Endothelial cell of umbilical vein (primary cell): ENCODE data around the gene MUC13. TPM values are rescaled to one million over a fixed set of nuclear protein-coding genes. Genes with fewer than 3 reads are reported as not detected.

ENCODE experiments used
- BruUV-seq: library from RNA; stranded (reverse); fragments of 400-500 nt; replicated peaks from 2 replicates; lab custom pipeline; 2021; lab: Mats Ljungman, UMichigan
- CTCF ChIA-PET: fragments of 300-600, 350-600 bp; sonication (Branson Sonifier 250); formaldehyde crosslinking; loops from one replicate; lab custom pipeline; 2021; ENCODE audit warnings: antibody characterized with exemption, inconsistent platforms; lab: Charles Lee
- POLR2A ChIA-PET: fragments of 300-600, 350-600 bp; sonication (Branson Sonifier 250); formaldehyde crosslinking; loops from one replicate; lab custom pipeline; 2021; ENCODE audit warnings: antibody characterized with exemption, inconsistent platforms; lab: Charles Lee
- DNase-seq: peaks from one replicate; pipeline ENCODE4 v3.0.0-alpha.2; 2011; ENCODE audit warnings: low read depth, low spot score
- FAIRE-seq: peaks from 2 replicates; lab custom pipeline; 2011; peaks lifted over from hg19 to GRCh38; lab: Jason Lieb, UNC
- H2AFZ ChIP-seq: 2 replicates; pipeline ENCODE4 v1.6.0; 2012; ENCODE audit warnings: low read depth, low read length, control low read depth, inconsistent platforms
- H3K27ac ChIP-seq: 2 replicates; pipeline ENCODE4 v1.5.1; 2011; ENCODE audit warnings: low read depth, mild to moderate bottlenecking, control low read depth, low read length, moderate library complexity; ENCODE audit not compliant: insufficient read depth
- H3K27me3 ChIP-seq, 2 experiments: 2 replicates each; pipeline versions ENCODE4 v1.6.0 to v1.6.1; 2011; ENCODE audit warnings: low read length in 2 of 2, mixed read lengths in 1 of 2; ENCODE audit not compliant: control insufficient read depth in 2 of 2, insufficient read depth in 2 of 2
- H3K36me3 ChIP-seq, 2 experiments: 2 replicates in 1 of 2; 3 replicates in 1 of 2; pipeline ENCODE4 v1.5.1; 2011; ENCODE audit warnings: low read length in 2 of 2, mild to moderate bottlenecking in 1 of 2, moderate library complexity in 1 of 2; ENCODE audit not compliant: control insufficient read depth in 2 of 2, insufficient read depth in 2 of 2; ENCODE audit errors: extremely low read depth in 1 of 2
- H3K4me1 ChIP-seq: 3 replicates; pipeline ENCODE4 v1.5.1; 2011; ENCODE audit warnings: mild to moderate bottlenecking, low read length; ENCODE audit not compliant: control insufficient read depth, insufficient read depth; ENCODE audit errors: extremely low read depth
- H3K4me2 ChIP-seq: 2 replicates; pipeline ENCODE4 v1.6.1; 2011; ENCODE audit warnings: low read length, control low read depth, mixed read lengths; ENCODE audit not compliant: insufficient read depth
- H3K4me3 ChIP-seq, 3 experiments: fragments of 200-600 bp in 1 of 3; sonication (generic), shearing (Covaris generic) in 1 of 3; replicated peaks in 1 of 3; 2 replicates each; pipeline ENCODE4 v1.5.1; 2011 to 2016; ENCODE audit warnings: control low read depth in 3 of 3, low read length in 3 of 3, mild to moderate bottlenecking in 2 of 3, inconsistent platforms in 1 of 3, low read depth in 1 of 3, moderate library complexity in 1 of 3; ENCODE audit not compliant: insufficient read depth in 1 of 3
- H3K79me2 ChIP-seq: 2 replicates; pipeline ENCODE4 v1.6.0; 2012; ENCODE audit warnings: low read length, inconsistent platforms; ENCODE audit not compliant: control insufficient read depth, insufficient read depth
- H3K9ac ChIP-seq: replicated peaks from 2 replicates; pipeline ENCODE3; 2011; ENCODE audit warnings: low read length, control low read depth; ENCODE audit not compliant: insufficient read depth; ENCODE audit errors: extremely low read depth
- H3K9me1 ChIP-seq: replicated peaks from 3 replicates; pipeline ENCODE4 v1.6.0; 2011; ENCODE audit warnings: mild to moderate bottlenecking, low read length; ENCODE audit not compliant: control insufficient read depth, insufficient read depth; ENCODE audit errors: extremely low read depth
- H3K9me3 ChIP-seq: replicated peaks from 2 replicates; pipeline ENCODE4 v1.5.1; 2012; ENCODE audit warnings: low read length, inconsistent platforms; ENCODE audit not compliant: control insufficient read depth, insufficient read depth
- H4K20me1 ChIP-seq: replicated peaks from 2 replicates; pipeline ENCODE3; 2011; ENCODE audit warnings: mild to moderate bottlenecking, low read length; ENCODE audit not compliant: control insufficient read depth, insufficient read depth; ENCODE audit errors: extremely low read depth
- EZH2 ChIP-seq: IDR thresholded peaks from 2 replicates; pipeline ENCODE4 v1.6.1; 2012; ENCODE audit warnings: borderline replicate concordance, low read depth, mild to moderate bottlenecking, moderate library complexity, low read length, inconsistent platforms; ENCODE audit not compliant: severe bottlenecking
- FOS ChIP-seq: IDR thresholded peaks from 2 replicates; pipeline ENCODE4 v1.6.1; 2011; ENCODE audit warnings: mild to moderate bottlenecking, low read length, moderate library complexity, borderline replicate concordance; ENCODE audit not compliant: insufficient read depth
- GATA2 ChIP-seq: IDR thresholded peaks from 2 replicates; pipeline ENCODE4 v1.7.0; 2011; ENCODE audit warnings: low read depth, mild to moderate bottlenecking, moderate library complexity, mixed read lengths, low read length; ENCODE audit not compliant: insufficient read length, insufficient read depth
- JUN ChIP-seq: IDR thresholded peaks from 2 replicates; pipeline ENCODE4 v1.6.1; 2011; ENCODE audit warnings: borderline replicate concordance, low read depth; ENCODE audit not compliant: insufficient read length, insufficient read depth
- MAX ChIP-seq: IDR thresholded peaks from 2 replicates; pipeline ENCODE4 v1.6.1; 2011; ENCODE audit not compliant: insufficient read depth, insufficient read length
- MYC ChIP-seq: IDR thresholded peaks from one replicate; pipeline ENCODE4 v1.6.1; 2011; ENCODE audit warnings: mild to moderate bottlenecking, low read depth, low read length
- POLR2A ChIP-seq: IDR thresholded peaks from 2 replicates; pipeline ENCODE4 v1.6.1; 2012; ENCODE audit warnings: low read depth, mild to moderate bottlenecking, control low read depth, low read length
- POLR2AphosphoS5 ChIP-seq: IDR thresholded peaks from 2 replicates; pipeline ENCODE4 v1.6.1; 2012; ENCODE audit warnings: low read depth, mild to moderate bottlenecking, control low read depth, low read length, moderate library complexity; ENCODE audit not compliant: insufficient read depth
- dilution Hi-C: fragments of 300-500 bp; cut with MboI; formaldehyde crosslinking; loops from one replicate; pipeline ENCODE4 v1.15.0; 2019; ENCODE audit warnings: low sequenced_read_pairs; ENCODE audit not compliant: extremely low pct_ligation_motif_present
- intact Hi-C: fragments of 100-400 bp; cut with micrococcal nuclease; formaldehyde crosslinking; loops from one replicate; pipeline ENCODE4 v1.10.0; 2022
- polyA plus RNA-seq, 4 experiments: library from polyadenylated mRNA; depleted of rRNA in 3 of 4; stranded (reverse) in 3 of 4; unstranded in 1 of 4; fragments of >200 nt; gene quantifications; 2 replicates each; pipeline versions ENCODE4 v1.2.1 to v1.2.3, GENCODE V29; 2011 to 2012; ENCODE audit warnings: missing spikeins in 1 of 4
- total RNA-seq: library from RNA; stranded (reverse); gene quantifications from 2 replicates; pipeline ENCODE4 v1.2.3, GENCODE V29; 2021
- TF ChIP-seq, protein P1 (sequence below), 2 donors: IDR thresholded peaks; 1 replicate in 1 of 2; 2 replicates in 1 of 2; pipeline ENCODE4 v1.5.1; 2011; ENCODE audit warnings: low read length in 2 of 2, mild to moderate bottlenecking in 2 of 2, moderate library complexity in 2 of 2, control low read depth in 1 of 2, inconsistent platforms in 1 of 2, low read depth in 1 of 2; ENCODE audit not compliant: insufficient read depth in 1 of 2; ENCODE audit errors: extremely low read depth in 1 of 2

The MUC13 gene
- total and polyA plus RNA-seq, 2 donors (not counting 3 experiments of a cell fraction or from before 2014, with no cell fraction given), result not detected

- intact Hi-C loops (no loop called here), dilution Hi-C loops (no loop called here)
- CTCF ChIA-PET, result interaction anchor here (1.2 to 1.8 kb wide), 3 partner anchors 18 to 165 kb away, joined by 3 to 4 read pairs (median 4); no protein-coding TSS in a partner anchor
- Histone ChIP-seq H3K9me1 (no peaks in the 10 kb centered on the region), H3K36me3 (no peaks in the 10 kb centered on the region), H2AFZ (no peak overlapping the region), H3K4me1 (no peaks in the 10 kb centered on the region), H3K27me3 (peaks cover 0 to 2% of the 10 kb centered on the region in 2 experiments), H3K9me3 (no peaks in the 10 kb centered on the region), H4K20me1 (no peaks in the 10 kb centered on the region), H3K79me2 (no peaks in the 10 kb centered on the region), H3K27ac (no peak overlapping the region), H3K4me3 (no peak overlapping the region), H3K4me2 (no peak overlapping the region), H3K9ac (no peak overlapping the region)
- POLR2A ChIA-PET, result no interaction called here
- no peak for FAIRE-seq
- no TSS peak for BruUV-seq
- TF ChIP-seq MYC (no peak), GATA2 (no peak), FOS (no peak), JUN (no peak), EZH2 (no peak), POLR2A (no peak), MAX (no peak), POLR2AphosphoS5 (no peak)
- TF ChIP-seq, protein P1, sequence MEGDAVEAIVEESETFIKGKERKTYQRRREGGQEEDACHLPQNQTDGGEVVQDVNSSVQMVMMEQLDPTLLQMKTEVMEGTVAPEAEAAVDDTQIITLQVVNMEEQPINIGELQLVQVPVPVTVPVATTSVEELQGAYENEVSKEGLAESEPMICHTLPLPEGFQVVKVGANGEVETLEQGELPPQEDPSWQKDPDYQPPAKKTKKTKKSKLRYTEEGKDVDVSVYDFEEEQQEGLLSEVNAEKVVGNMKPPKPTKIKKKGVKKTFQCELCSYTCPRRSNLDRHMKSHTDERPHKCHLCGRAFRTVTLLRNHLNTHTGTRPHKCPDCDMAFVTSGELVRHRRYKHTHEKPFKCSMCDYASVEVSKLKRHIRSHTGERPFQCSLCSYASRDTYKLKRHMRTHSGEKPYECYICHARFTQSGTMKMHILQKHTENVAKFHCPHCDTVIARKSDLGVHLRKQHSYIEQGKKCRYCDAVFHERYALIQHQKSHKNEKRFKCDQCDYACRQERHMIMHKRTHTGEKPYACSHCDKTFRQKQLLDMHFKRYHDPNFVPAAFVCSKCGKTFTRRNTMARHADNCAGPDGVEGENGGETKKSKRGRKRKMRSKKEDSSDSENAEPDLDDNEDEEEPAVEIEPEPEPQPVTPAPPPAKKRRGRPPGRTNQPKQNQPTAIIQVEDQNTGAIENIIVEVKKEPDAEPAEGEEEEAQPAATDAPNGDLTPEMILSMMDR (IDR thresholded peaks at IDR 0.05; ENCODE audit: extremely low read depth in 1 of 2, insufficient read depth in 1 of 2, low read depth in 1 of 2, low read length in 2 of 2), result no peak
- no peak for DNase-seq
These were observed 17.1 kb upstream of the MUC13 start for GRCh38 chr3:124951511-124952281.
